PC-9 (cell line): ENCODE measurements around the gene INS. TPM values are rescaled to one million over a fixed set of nuclear protein-coding genes. Genes with fewer than 3 reads are reported as not detected.

Source experiments
- BruUV-seq: library from RNA; stranded (reverse); fragments of 400-500 nt; replicated peaks from 2 replicates; lab custom pipeline; 2021; lab: Mats Ljungman, UMichigan
- CTCF ChIA-PET: fragments of 300-600 bp; sonication (Branson Sonifier 250); formaldehyde crosslinking; loops from one replicate; lab custom pipeline; 2022; ENCODE audit warnings: antibody characterized with exemption; lab: Charles Lee
- POLR2A ChIA-PET: fragments of 300-600 bp; sonication (Branson Sonifier 250); formaldehyde crosslinking; loops from one replicate; lab custom pipeline; 2022; ENCODE audit warnings: antibody characterized with exemption; ENCODE audit not compliant: unreplicated experiment; lab: Charles Lee
- DNase-seq, 2 experiments: peaks; one replicate each; pipeline versions ENCODE4 v3.0.0 to v3.0.0-alpha.2; 2015 to 2022; ENCODE audit warnings: mixed read lengths in 1 of 2
- H2AFZ ChIP-seq: fragments of 200-600 bp; sonication (generic); 2 replicates; pipeline ENCODE4 v1.8.1; 2017; ENCODE audit warnings: antibody characterized with exemption
- H3F3A ChIP-seq: fragments of 200-600 bp; sonication (generic); 2 replicates; pipeline ENCODE4 v1.8.1; 2017; ENCODE audit warnings: antibody characterized with exemption, mild to moderate bottlenecking, low read depth; ENCODE audit not compliant: insufficient read depth
- H3K27ac ChIP-seq: fragments of 200-600 bp; sonication (generic); 2 replicates; pipeline ENCODE4 v1.6.1; 2016; ENCODE audit warnings: mixed run types
- H3K27me3 ChIP-seq: fragments of 200-600 bp; sonication (generic); 2 replicates; pipeline ENCODE4 v1.6.1; 2016; ENCODE audit warnings: low read depth, mixed run types; ENCODE audit not compliant: insufficient read depth
- H3K36me3 ChIP-seq: fragments of 200-600 bp; sonication (generic); 2 replicates; pipeline ENCODE4 v1.6.1; 2016; ENCODE audit warnings: low read depth, mixed run types
- H3K4me1 ChIP-seq: fragments of 200-600 bp; sonication (generic); replicated peaks from 2 replicates; pipeline ENCODE4 v1.6.1; 2016; ENCODE audit warnings: mixed run types; ENCODE audit not compliant: insufficient read depth
- H3K4me2 ChIP-seq: fragments of 200-600 bp; sonication (generic); 2 replicates; pipeline ENCODE4 v1.6.1; 2017; ENCODE audit warnings: mixed run types
- H3K4me3 ChIP-seq: fragments of 200-600 bp; sonication (generic); 2 replicates; pipeline ENCODE4 v1.6.1; 2016; ENCODE audit warnings: mixed run types
- H3K79me2 ChIP-seq: fragments of 200-600 bp; sonication (generic); 2 replicates; pipeline ENCODE4 v1.6.1; 2017; ENCODE audit warnings: low read depth, mixed run types
- H3K9me2 ChIP-seq: fragments of 200-600 bp; sonication (generic); 2 replicates; pipeline ENCODE4 v1.8.1; 2017; ENCODE audit warnings: mild to moderate bottlenecking; ENCODE audit not compliant: insufficient read depth
- H3K9me3 ChIP-seq: fragments of 200-600 bp; sonication (generic); 2 replicates; pipeline ENCODE4 v1.8.1; 2016; ENCODE audit warnings: low read depth; ENCODE audit not compliant: insufficient read depth
- H4K20me1 ChIP-seq: fragments of 200-600 bp; sonication (generic); 2 replicates; pipeline ENCODE4 v1.8.1; 2017; ENCODE audit not compliant: insufficient read depth
- CTCF ChIP-seq: fragments of 200-600 bp; sonication (generic); conservative IDR thresholded peaks from 2 replicates; pipeline ENCODE4 v1.6.1; 2017; ENCODE audit warnings: mixed run types, antibody characterized with exemption, mild to moderate bottlenecking, moderate library complexity
- EZH2 ChIP-seq: fragments of 200-600 bp; sonication (generic); IDR thresholded peaks from 2 replicates; pipeline ENCODE4 v1.8.0; 2017; ENCODE audit warnings: antibody characterized with exemption, low read depth
- intact Hi-C: fragments of 100-400 bp; cut with micrococcal nuclease; formaldehyde crosslinking; loops from one replicate; pipeline ENCODE4 v1.10.0; 2022; ENCODE audit not compliant: unreplicated experiment
- total RNA-seq: library from RNA; stranded (reverse); gene quantifications from 2 replicates; pipeline ENCODE4 v1.2.3, GENCODE V29; 2021

The INS gene
- total RNA-seq, 1 experiment from 2014 or later: not detected

GRCh38 chr11:2204361-2205213 lies 43.6 kb upstream of the INS start:
- Histone ChIP-seq H3K4me1 (peaks cover 23% of the 10 kb centered on the region), H3F3A (no peaks in the 10 kb centered on the region), H3K27me3 (no peaks in the 10 kb centered on the region), H3K9me3 (no peaks in the 10 kb centered on the region), H2AFZ (no peak overlapping the region), H3K79me2 (no peaks in the 10 kb centered on the region), H3K36me3 (no peaks in the 10 kb centered on the region), H3K27ac (no peak overlapping the region), H3K9me2 (no peaks in the 10 kb centered on the region), H3K4me3 (no peak overlapping the region), H4K20me1 (no peaks in the 10 kb centered on the region), H3K4me2 (no peak overlapping the region)
- intact Hi-C loops: no loop called here
- BruUV-seq: no TSS peak
- no peak for DNase-seq
- ChIA-PET CTCF (no interaction called here), POLR2A (no interaction called here)
- TF ChIP-seq EZH2: no peak
- TF ChIP-seq CTCF: no peak

DNA sequence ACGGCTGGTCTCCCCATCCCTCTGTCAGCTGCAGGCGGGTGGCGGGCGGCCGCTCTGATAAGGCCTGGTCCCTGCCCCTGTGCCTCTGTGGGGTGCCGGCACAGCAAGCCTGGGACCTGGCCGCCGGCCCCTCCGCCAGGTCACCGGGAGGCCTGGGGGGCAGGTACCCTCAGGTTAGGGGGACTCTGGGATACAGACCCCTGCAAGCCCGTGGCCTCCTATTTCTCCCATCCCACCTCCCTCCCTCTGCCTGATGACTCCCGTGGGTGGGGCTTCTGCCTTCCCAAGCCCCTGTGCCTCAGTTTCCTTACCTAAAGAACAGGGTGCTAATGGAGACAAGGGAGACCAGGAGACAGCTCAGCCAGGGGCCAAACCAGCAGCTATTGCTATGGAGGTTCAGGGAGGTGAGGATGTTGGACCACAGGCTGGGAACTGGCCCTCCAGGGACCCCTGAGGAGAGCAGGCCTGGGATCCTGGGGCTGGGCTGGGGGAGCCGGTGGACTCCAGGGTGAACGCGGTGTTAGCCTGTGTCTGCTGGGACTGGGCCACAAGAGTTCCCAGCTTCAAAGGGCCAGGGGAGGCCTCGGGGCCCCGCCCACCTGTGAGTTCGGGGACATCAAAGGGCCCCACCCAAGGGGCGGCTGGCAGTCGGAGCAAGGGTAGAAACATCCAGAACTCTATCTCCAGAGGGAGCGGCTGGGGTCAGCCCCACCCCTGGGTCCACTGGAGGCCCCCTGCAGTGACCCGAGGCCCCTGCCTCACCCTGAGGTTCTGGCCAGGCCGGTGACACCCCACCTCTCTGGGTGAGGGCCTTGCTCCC lies 42.6 kb upstream of the INS start:
- Histone ChIP-seq H3K79me2 (no peaks in the 10 kb centered on the region), H3K9me3 (no peaks in the 10 kb centered on the region), H3K4me2 (no peak overlapping the region), H3K9me2 (no peaks in the 10 kb centered on the region), H3K27ac (no peak overlapping the region), H3K4me3 (no peak overlapping the region), H3K4me1 (peaks cover 23% of the 10 kb centered on the region), H3F3A (no peaks in the 10 kb centered on the region), H3K27me3 (no peaks in the 10 kb centered on the region), H4K20me1 (no peaks in the 10 kb centered on the region), H2AFZ (no peak overlapping the region), H3K36me3 (no peaks in the 10 kb centered on the region)
- no peak for DNase-seq
- TF ChIP-seq EZH2: no peak
- TF ChIP-seq CTCF: no peak
- BruUV-seq: no TSS peak
- intact Hi-C loops: loop anchor here (2.0 kb wide), 1 partner anchor 65 kb away; no protein-coding TSS in a partner anchor
- ChIA-PET CTCF (no interaction called here), POLR2A (no interaction called here)

DNA sequence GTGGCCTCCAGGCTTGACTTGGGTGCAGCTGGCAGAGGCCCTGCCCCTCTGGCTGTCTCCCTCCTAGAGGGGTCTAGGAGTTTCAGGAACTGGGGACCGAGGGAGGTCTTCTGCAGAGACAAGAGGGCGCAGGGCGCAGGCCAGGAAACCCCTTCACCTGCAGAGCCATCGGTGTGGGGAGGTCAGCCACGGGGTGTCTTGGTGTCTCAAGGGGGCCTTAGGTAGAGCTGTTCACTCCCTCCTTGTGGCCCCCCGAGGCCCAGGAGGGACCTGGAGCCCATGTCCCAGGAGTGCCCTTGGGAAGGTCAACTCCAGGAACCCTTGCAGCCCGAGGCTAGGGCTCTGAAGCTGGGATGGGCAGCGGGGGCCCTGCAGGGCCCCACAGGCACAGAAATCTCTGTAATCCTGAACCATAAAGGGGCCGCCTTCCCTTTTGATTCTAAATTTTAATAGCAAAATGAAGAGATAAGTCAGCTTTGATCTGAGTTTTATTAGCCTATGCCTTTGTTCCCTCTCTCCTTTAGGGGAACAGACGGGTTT lies 42.0 kb upstream of the INS start:
- intact Hi-C loops: loop anchor here (1.0 to 2.0 kb wide), 2 partner anchors 54 to 66 kb away; no protein-coding TSS in a partner anchor
- ChIA-PET POLR2A (no interaction called here), CTCF (interaction anchor here (0.6 kb wide), 1 partner anchor 33 kb away, joined by 3 read pairs; no protein-coding TSS in a partner anchor)
- peaks cover 23% of the 10 kb centered on the region for H3K4me1 ChIP-seq
- no peak overlapping the region for H3K4me3 ChIP-seq
- no peaks in the 10 kb centered on the region for H3F3A ChIP-seq
- no peaks in the 10 kb centered on the region for H4K20me1 ChIP-seq
- TF ChIP-seq CTCF: no peak
- TF ChIP-seq EZH2: no peak
- no peak overlapping the region for H2AFZ ChIP-seq
- no peaks in the 10 kb centered on the region for H3K79me2 ChIP-seq
- no peak for DNase-seq
- no peaks in the 10 kb centered on the region for H3K9me3 ChIP-seq
- no peaks in the 10 kb centered on the region for H3K27me3 ChIP-seq
- H3K36me3 ChIP-seq: no peaks in the 10 kb centered on the region
- H3K4me2 ChIP-seq: peak overlapping the region; percentile 73
- no TSS peak for BruUV-seq
- no peak overlapping the region for H3K27ac ChIP-seq
- H3K9me2 ChIP-seq: no peaks in the 10 kb centered on the region
